T47D (cell line): Measurements from ENCODE around the gene FGGY.
A peak's percentile ranks its signal among the peaks of the same experiment; 100 is the strongest.

Experiments
- DNase-seq, 2 experiments: peaks; one replicate each; pipeline versions ENCODE4 v3.0.0 to v3.0.0-alpha.2; 2011 to 2012; ENCODE audit warnings: low read depth in 1 of 2, low spot score in 1 of 2
- JUND ChIP-seq: IDR thresholded peaks from 2 replicates; pipeline ENCODE4 v1.6.1; 2012; ENCODE audit warnings: low read depth
- in situ Hi-C: cut with HindIII; loops from 2 replicates; pipeline ENCODE4 v1.10.0; 2016; ENCODE audit warnings: low sequenced_read_pairs, low pct_unique_long_range_greater_than_20kb

The FGGY gene

DNA sequence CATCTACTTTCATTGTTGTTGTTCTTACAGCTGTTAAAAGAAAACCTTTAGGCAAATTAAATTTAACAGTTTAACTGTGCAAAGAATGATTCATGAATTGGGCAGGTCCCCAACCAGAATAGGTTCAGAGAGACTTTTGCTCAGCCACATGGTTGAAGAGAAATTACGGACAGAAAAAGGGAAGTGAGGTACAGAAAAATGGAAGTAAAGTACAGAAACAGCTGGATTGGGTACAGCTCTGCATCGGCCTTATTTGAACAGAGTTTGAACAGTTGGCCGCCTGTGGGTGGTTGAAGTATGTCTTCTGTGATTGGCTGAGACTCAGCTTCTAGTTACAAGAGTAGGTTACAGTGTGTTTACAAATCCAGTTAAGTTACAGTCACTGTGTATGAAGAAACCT lies 210.1 kb downstream of the FGGY start:
- peak in 1 of 2 experiments; percentile 18 for DNase-seq
- in situ Hi-C loops, result no loop called here

DNA sequence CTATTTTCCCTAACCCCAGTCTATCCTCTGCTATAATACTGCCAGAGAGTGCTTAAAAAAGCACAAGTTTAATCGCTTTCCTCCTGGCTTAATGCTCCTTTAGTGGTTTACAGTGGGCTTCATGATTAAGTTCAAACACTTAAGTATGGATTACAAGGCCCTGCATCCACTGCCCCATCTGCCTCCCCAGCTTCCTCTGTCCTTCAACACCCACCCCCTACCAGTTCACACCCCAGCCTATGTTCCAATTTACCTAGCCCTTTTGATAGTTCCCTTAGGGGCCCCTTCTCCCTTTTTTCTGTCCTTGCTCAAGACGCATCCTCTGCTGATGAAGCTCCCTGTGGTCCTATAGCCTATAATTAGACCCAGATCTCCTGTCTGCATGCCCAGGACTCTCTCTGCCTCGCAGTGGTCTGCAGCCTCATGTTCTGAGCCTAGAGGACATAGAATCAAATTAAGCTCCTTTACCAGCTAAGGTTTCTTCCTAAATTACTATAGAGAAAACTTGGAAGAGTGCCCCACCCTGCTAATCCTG lies 212.5 kb downstream of the FGGY start:
- DNase-seq, result no peak
- in situ Hi-C loops, result no loop called here
- no peak for TF ChIP-seq JUND

More for the DNA sequence above, 210.1 kb downstream of the FGGY start:
- TF ChIP-seq JUND, result no peak

DNA sequence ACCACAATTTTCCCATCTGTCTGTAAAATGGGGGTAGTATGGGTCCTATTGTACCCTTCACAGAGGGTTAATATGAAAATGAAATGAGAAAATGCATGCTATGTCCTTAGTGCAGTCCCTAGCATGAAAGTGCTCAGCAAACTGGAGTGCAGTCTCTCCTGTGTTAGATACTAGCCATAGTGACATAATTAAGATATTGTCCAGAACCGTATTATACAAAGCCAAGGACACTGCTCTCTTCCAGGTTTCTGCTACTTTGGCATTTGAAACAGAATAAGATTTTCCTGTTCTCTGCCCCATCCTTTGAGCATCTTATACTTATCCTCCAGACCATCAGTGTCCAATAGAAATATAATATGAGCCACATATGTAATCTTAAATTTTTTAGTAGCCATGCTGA lies 213.4 kb downstream of the FGGY start:
- in situ Hi-C loops, result no loop called here
- DNase-seq, result no peak
- TF ChIP-seq JUND, result no peak

DNA sequence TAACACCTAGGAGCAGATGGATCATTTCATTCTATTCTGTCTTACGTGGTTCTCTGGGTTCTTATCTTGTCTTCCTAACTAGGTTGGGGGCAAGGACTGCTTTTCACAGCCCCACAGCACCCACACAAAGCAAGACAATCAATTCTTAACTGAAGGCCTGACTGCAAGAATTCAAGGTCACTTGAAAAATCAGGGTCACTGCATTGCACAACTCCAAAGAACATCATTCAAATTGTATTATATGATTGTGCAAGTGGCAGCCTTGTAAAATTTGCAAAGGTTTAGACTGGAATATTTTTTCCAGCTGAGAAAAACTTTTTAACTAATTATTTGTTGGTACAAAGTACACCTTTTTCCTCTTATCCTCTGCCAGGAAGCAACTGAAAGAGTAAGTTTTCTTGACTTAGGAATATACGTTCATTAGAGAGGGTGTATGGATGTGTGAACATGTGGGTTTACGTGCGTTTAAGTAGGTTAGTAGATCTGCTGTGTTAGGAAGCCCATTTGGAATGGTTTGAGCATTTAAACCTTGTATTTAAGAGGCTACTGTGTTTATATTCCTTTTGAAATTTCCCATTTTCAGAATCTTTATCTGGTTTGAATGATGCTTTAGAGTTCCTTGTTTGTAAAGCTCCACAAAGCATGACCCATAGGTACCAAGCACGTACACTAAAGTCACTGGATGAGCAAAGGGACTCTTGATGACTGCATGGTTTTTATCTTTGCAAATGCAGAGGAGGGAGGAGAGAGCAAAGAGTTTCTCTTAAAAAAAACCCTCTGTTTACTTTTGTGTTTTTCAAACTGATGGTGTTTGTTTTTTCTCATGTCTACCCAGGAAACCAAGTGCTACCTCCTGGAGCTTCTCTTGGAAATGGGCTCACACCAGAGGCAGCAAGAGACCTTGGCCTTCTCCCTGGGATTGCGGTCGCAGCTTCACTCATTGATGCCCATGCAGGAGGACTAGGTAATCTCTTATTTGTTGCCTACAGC lies 214.9 kb downstream of the FGGY start:
- in situ Hi-C loops, result no loop called here
- TF ChIP-seq JUND, result no peak
- DNase-seq, result no peak

DNA sequence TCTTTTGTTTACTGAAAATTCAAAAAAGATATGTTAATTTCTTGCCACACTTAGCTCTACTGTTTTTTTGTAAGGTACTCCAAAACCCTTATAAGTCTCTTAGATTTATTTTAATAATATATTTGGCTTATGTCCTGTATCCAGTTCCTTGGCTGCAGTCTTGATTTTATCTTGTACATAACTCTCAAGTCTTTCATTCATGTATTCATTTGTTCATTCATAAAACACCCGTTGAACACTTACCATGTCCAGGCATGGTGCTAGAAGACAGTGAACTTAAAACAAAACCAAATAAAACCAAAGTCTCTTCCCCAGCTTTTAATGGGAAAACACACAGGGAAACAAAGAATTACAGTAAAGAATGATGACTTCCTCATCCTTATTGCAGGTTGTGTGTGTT lies 215.8 kb downstream of the FGGY start:
- no peak for TF ChIP-seq JUND
- in situ Hi-C loops, result no loop called here
- DNase-seq, result no peak

DNA sequence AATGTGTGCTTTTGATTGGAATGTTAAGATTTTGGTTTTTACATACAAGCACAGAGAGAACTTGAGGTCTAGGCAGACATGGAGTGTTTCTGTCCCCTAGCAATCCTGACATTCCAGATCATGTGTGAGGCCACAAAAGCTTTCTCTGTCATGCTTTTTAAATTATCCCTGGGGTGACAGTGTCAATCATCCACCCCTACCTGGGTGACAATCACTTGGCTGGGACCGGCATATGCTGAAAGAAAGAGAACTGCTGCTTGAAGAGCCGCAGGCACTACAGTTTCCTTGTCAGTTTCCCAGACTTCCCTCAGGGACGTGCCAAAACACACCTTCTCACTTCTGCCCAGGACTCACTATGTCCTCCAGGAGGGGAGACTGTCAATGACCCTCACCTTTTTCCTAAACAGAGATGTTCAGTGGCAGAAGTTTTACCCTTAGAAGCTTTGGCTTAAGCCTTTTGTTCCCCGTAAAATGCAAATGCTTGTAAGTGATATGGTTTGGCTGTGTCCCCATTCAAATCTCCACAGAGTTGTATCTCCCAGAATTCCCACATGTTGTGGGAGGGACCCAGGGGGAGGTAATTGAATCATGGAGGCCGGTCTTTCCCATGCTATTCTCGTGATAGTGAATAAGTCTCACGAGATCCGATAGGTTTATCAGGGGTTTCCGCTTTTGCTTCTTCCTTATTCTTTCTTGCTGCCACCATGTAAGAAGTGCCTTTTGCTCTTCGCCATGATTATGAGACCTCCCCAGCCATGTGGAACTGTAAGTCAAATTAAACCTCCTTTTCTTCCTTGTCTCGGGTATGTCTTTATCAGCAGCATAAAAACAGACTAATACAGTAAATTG lies 217.4 kb downstream of the FGGY start:
- in situ Hi-C loops, result no loop called here
- no peak for DNase-seq
- no peak for TF ChIP-seq JUND

DNA sequence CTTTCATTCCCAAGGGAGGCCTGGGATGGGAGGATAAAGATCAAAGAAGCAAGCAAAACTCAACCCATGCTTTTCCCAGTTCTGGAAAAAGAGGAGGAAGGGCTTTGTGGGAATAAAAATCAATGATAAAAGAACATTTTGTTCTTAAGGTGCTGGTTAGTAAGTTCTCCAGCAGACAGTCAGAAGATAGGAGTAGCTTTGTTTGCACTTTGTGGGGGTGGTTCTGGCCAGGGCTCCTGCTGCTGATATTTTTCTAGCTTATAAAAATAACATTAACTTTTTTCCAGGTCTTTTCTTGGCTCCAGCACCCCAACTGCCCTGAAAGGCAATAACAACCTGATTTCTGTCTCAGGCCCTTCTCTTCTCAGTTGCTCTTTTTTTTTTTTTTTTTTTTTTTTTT lies 220.0 kb downstream of the FGGY start:
- DNase-seq, result no peak
- in situ Hi-C loops, result no loop called here
- no peak for TF ChIP-seq JUND

DNA sequence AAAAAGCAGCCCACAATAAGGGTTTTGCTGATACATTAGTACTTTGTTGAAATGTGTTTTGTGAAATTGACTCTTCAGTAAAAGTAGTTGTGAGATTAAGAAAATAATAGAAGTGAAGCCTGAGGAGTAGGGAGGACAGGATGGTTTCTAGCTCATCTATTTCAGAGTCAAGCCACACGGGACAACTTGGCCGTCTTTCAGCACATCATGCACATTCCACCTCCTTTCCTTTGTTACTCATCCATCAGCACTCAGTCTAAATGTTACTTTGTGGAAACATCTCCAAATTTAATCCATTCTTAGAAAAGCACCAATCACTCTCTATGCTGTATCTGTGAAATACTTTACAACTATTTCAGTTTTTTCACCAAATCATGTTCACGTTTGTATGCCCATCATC lies 223.3 kb downstream of the FGGY start:
- no peak for DNase-seq
- in situ Hi-C loops, result no loop called here
- no peak for TF ChIP-seq JUND

DNA sequence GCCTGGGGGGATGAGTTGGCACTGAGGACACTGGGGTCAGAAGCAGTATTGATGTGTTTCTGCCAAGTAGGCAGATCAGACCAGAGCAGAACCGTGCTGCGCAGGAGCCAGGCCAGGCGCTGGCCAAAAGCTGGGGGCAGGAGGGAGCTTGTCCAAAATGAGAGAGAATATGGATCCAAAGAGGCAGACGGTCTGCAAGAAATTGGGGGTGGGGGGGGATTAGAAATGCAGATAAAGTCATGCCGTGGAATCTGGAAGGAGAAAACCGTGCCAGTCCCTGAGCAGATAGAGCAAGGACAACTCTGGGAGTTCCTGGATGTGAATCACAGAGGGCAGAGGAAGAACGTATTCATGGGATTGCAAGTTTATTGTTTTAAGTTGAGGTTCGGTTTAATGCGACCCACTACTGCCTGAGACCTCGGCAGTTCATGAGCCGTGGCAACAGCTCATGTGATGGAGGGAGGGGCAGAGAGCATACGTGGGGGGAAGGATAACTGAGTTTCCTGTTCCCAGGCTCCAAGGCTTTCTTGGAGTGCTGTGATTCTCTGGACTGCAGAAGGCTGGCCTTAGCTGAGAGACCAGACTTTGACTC lies 224.0 kb downstream of the FGGY start:
- in situ Hi-C loops, result no loop called here
- DNase-seq, result no peak
- no peak for TF ChIP-seq JUND

DNA sequence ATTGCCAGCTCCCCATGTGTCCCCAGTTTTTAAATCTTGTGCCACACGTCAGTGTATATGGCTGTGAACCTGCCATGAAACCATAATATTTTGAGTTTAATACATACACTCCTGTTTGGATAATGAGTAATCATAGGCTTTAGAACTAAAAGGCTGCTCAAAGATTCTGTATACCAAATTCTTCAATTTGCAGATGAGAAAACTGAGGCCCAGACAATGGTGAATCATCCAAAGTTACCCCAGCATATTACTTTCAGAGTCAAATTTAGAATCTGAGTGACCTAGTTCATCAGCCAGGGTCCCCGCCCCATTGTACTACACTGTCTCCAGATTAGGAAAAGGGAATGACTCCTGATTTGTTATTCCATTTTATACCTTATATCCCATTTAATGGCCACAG lies 224.6 kb downstream of the FGGY start:
- TF ChIP-seq JUND, result no peak
- in situ Hi-C loops, result no loop called here
- no peak for DNase-seq

DNA sequence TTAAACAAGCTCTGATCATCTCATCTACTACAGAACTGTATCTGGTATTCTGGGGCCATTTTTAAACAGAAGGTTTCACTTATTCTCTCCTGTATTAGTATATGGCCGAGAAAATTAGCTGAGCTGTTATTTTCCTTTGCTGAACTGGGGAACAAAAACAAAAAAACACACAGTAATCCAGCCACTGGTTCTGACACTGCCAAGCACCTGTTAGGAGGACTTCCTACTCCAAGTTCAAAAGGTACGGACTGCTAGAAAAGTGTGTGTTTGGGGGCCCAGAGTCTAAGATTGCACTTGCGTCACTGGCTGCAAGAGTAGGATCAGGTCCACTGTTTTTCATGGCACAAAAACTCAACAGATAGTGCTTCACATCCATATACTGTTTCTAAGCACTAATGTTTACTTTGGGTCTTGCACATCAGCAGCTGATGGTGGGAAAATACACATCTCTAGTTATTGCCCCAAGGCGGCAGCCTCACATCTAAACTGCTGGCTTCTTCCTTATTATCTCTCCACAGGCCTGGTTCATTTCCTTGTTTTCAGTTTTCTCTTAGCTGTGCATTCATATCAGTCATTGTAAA lies 226.1 kb downstream of the FGGY start:
- no peak for TF ChIP-seq JUND
- in situ Hi-C loops, result no loop called here
- no peak for DNase-seq
